C4-2B (cell line): ENCODE measurements around the gene TEKT3.

ENCODE experiments used
- CTCF ChIP-seq: fragments of 450-650 bp; conservative IDR thresholded peaks from 2 replicates; pipeline ENCODE4 v1.5.1; 2017; ENCODE audit warnings: mild to moderate bottlenecking
- ZFX ChIP-seq: fragments of 450-650 bp; IDR thresholded peaks from 2 replicates; pipeline ENCODE4 v1.6.1; 2017

- TF ChIP-seq CTCF = no peak
- no peak for TF ChIP-seq ZFX
These were observed 55.9 kb downstream of the TEKT3 start for GRCh38 chr17:15285466-15285865.
